Measurements from ENCODE around the gene MGAT3.
"Not testable (repeated sequence)": the region's sequence is repeated elsewhere in the genome, so short reads cannot be mapped to it uniquely, and the experiment has no call there.

The MGAT3 gene, protein sequence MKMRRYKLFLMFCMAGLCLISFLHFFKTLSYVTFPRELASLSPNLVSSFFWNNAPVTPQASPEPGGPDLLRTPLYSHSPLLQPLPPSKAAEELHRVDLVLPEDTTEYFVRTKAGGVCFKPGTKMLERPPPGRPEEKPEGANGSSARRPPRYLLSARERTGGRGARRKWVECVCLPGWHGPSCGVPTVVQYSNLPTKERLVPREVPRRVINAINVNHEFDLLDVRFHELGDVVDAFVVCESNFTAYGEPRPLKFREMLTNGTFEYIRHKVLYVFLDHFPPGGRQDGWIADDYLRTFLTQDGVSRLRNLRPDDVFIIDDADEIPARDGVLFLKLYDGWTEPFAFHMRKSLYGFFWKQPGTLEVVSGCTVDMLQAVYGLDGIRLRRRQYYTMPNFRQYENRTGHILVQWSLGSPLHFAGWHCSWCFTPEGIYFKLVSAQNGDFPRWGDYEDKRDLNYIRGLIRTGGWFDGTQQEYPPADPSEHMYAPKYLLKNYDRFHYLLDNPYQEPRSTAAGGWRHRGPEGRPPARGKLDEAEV

DNA sequence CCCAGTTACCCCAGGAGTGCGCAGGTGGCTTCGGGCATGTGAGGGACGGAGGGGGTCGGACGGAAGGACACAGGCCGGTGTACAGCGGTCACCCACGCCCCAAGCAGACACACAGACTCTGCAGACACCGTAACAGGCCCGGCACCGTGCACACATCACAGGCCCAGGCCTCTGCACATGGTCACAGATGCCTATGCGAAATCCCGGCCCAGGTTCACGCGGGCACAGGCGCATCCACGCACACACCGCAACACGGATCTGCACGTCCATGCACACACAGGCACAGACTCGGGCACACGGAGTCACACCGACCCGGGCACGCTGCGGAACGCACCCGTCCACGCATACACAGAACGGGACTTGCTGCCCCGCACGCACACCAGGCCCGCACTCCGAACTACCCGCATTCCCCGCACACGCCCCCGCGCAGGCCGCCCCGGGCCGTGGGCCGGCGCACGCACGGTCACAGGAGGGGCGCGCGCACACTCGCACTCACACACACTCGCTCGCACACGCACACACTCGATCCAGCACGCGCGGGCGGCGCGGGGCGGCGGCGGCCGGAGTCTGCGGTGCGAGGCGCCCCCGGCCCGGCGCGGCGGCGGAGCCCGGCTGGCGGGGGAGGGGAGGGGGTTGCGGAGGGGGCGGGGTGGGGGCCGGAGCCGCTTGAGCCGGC, at the start of gene MGAT3:
MGAT3 (plus strand) TSS at position 491 of the 676 bp plus-strand sequence. CDS start 30,336 bp downstream, outside the sequence.
- DNase-seq (ENCODE audit: low read depth) = no peak

DNA sequence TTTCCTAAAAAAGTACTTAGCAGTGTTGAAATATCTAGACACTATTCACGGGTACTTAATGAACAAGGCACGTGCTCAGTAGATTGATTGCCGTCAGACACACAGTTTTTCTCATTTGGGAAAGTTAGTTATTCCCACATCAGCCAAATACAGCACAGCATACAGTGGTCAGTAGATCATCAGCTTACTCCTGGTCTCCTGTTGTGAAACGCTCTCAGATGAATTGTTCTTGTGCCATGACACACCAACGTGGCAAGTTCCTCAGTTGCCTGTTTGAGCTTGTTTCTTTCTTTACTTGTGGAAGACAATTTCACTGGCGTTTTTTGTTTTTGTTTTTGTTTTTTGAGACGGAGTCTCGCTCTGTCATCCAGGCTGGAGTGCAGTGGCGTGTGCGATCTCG, 48.6 kb upstream of the MGAT3 start:
- DNase-seq (ENCODE audit: low read depth) = peak; percentile 60

DNA sequence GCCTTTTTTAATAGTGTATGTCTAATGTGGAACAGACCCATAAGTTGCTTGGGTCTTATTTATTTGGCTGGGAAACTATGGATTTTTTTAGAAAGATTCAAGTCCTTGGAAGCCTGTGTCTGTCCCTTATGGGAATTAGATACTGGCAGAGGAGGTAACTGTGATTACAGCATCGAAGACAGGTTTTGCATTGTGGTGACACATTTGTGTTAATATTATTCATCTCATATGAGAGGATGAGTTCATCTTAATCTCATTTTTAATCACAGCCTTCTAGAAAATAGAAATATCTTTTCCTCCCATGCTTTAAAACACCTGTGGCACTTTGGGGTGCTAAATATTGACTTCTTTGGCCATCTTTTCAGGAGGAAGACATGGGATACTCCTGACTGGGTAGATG, 48.0 kb upstream of the MGAT3 start:
- no peak for DNase-seq (ENCODE audit: low read depth)

DNA sequence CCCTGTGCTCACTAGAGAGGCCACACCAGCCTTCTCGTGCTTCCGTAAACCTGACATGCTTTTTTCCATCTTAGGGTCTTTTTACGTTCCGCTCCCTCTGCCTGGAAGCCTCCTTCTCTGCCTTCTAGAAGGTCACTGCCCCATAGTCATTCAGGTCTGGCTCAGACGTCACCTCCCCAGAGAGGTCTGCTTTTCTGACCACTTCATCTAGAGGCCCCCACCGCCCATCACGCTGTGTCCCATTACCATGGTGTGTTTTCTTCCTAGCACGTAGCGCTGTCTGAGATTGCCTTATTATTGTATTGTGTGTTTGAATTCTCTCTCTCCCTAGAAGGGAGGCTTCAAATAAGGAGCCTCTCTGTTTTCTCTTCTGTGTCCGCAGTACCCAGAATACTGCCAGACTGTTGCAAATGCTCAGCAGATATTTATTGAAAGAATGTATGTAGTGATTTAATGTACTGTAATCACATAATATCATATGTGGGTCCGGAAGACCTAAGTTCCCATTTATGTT, 47.2 kb upstream of the MGAT3 start:
- no peak for DNase-seq (ENCODE audit: low read depth)

DNA sequence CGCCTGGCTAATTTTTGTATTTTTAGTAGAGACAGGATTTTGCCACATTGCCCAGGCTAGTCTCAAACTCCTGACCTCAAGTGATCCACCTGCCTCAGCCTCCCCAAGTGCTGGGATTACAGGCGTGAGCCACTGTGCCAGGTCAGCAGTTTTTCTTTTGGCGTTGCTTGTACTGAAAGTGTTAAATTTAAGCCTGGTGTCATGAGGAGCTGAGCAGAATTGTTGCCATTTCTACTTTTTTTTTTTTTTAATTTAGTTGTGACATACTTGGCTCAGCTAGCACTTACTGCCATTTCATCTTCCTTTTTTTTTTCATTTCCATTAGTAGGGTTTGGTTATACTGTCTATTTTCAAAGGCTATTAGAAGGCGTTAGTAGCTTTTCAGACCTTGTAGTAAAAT, 46.5 kb upstream of the MGAT3 start:
- DNase-seq (ENCODE audit: low read depth) = no peak

DNA sequence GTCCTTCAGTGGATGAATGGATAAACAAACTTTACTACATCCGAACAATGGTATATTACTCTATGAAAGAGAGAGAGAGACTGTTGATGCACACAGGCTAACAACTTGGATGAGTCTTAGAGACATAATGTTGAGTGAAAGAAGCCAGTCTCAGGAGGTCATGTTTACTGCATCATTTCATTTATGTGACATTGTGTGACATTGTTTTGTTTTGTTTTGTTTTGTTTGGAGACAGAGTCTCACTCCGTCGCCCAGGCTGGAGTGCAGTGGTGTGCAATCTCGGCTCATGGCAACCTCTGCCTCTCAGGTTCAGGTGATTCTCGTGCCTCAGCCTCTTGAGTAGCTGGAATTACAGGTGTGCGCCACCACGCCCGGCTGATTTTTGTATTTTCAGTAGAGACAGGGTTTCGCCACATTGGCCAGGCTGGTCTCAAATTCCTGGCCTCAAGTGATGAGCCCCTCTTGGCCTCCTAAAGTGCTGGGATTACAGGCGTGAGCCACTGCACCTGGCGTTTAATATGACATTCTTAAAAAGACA, 44.9 kb upstream of the MGAT3 start:
- not testable (repeated sequence) for DNase-seq (ENCODE audit: low read depth)

DNA sequence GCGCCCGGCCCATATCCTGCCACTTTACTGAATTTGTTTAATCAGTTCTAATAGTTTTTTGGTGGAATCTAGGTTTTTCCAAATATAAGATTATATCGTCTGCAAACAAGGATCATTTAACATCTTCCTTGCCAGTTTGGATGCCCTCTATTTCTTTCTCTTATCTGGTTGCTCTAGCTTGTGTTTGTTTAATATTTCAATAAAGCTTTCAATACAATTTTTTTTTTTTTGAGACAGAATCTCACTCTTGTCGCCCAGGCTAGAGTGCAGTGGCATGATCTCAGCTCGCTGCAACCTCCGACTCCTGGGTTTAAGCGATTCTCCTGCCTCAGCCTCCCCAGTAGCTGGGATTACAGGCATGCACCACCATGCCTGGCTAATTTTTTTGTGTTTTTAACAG, 43.6 kb upstream of the MGAT3 start:
- DNase-seq (ENCODE audit: low read depth) = not testable (repeated sequence)

DNA sequence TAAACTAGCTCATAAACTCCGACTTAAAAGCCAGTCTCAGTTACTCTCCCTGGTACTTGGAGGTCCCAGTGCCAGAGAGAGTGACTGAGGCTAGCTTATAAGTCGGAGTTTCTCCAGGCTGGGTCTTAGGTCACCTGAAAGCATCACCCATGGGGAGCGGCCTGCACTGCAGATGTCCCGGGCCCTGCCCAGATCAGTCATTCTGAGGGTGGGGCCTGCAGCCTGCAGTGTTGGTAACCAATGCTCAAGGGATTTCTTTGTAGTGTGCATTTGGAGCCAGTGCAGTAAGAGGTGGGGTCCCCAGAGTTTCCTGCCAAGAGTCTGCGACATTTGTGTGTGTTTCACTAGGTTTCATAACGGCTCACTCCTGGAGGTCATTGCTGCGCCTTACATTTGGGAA, 42.4 kb upstream of the MGAT3 start:
- no peak for DNase-seq (ENCODE audit: low read depth)

DNA sequence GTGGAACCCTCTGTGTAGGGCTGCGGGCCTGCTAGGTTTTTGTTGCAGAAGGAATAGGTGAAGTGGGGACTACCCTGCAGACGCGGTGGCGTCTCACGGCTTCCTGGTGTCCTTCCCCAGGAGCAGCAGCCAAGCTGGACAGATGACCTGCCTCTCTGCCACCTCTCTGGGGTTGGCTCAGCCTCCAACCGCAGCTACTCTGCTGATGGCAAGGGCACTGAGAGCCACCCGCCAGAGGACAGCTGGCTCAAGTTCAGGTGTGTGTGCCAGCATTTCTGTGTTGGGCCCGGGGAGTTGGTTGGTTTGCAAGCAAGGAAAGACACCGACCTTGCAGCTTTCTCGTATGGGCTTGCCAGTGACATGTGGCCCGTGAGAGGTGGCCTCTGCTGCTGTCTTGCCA, 41.9 kb upstream of the MGAT3 start:
- DNase-seq (ENCODE audit: low read depth) = no peak

DNA sequence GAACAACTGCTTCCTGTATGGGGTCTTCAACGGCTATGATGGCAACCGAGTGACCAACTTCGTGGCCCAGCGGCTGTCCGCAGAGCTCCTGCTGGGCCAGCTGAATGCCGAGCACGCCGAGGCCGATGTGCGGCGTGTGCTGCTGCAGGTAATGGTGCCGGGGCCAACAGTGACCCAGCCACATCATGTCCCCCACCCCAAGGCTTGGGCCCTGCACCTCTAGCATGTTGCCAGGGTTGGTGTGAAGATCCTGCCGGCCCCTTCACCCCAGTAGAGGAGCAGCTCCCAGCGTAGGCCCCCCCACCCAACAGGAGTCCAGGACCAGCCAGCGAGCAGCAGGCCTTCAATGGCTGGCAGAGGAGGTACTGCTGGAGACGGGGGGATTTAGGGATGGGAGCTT, 41.3 kb upstream of the MGAT3 start:
- no peak for DNase-seq (ENCODE audit: low read depth)

DNA sequence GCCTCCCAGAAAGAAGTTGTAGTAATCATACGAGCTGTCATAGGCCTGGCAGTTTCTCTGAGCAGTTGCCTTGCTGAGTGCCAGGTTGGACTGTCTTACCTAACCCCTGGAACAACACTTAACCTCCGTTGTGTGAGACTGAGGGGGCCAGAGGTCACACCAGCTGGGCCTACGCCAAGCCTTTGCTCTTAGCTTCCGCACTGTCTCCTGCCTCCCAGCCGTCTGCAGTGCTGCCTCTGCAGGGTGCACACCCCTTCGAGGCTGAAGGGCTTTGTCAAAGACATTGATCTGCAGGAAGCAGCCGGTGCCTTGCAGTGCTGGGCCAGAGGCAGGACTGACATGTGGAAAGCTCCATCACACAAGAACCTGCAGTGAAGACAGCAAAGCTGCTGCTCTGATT, 40.5 kb upstream of the MGAT3 start:
- no peak for DNase-seq (ENCODE audit: low read depth)

DNA sequence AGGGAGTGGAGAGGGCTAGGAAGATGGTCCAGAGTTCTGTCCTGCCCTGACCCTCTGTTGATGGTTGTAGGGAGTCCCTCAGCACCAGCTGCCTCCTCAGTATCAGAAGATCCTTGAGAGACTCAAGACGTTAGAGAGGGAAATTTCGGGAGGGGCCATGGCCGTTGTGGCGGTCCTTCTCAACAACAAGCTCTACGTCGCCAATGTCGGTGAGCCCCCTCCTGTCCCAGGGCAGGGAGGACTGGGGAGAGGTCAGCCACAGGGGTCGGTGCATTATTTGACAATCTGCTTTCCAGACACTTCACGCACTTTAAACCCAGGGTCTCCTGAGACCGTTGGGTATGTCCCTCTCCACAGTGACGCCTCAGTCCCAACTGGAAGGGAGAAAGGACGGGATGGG, 39.2 kb upstream of the MGAT3 start:
- DNase-seq (ENCODE audit: low read depth) = no peak

DNA sequence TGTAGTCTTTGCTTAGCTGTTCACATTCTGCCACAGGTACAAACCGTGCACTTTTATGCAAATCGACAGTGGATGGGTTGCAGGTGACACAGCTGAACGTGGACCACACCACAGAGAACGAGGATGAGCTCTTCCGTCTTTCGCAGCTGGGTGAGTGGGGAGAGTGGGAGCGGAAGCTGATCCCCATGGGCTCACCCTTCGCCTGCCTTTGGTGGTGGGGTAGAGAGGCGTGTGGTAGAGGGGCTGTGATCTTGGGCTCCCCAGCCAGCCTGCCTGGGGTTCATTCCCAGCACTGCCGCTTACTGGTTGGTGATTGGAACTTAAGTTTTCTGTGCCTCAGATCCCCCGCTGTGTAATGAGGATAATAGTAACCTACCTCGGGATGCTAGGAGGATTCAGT, 38.1 kb upstream of the MGAT3 start:
- DNase-seq (ENCODE audit: low read depth) = no peak

DNA sequence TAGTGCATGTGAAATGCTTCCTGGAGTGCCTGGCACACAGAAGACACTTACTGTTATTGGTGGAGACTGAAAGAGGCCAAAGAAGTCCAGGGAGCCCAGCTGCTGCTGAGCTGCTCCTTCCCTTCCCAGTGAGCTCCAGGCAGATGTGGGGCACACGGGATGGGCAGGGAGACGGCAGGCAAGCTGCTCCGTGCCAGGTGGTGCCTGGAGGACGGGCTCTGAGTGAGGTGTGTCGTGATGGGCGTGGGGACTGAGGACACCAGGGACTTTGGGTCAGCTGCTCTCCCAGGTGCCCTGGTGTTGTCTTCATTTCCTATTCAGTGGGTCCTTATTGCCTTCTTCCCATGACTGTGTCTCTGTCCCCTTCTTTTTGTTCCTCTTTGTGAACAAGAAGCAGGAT, 37.7 kb upstream of the MGAT3 start:
- no peak for DNase-seq (ENCODE audit: low read depth)

DNA sequence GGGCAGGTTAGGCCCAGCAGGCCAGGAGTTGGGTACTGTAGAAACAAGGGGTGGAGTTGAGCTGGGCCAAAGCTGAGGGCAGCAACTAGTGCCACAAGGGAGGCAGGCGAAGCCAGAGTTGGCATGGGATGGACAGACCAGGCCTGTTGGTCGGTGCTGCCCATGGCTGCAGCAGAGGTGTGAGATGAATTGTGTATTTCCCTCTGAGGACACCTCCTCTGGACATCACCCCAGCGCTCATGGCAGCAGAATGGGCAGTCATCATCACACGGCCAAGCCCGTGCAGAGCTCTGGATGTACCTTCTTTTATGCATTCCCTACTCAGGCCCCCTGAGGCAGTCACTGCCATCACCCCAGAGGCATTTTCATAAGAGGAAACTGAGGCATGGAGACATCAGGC, 36.9 kb upstream of the MGAT3 start:
- no peak for DNase-seq (ENCODE audit: low read depth)

DNA sequence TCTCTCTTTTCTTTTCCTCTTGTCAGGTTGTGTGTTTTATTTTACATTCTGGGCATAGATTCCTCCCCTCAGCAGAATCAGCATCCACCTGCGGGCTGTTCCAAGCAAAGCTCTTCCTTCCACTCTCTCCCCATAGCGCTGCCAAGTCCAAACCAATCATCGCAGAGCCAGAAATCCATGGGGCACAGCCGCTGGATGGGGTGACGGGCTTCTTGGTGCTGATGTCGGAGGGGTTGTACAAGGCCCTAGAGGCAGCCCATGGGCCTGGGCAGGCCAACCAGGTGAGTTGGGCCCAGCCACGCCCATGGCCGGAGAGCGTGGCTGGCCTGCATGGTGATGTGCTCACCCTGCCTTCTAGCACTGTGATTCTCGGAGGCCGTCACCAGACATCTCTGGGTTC, 35.1 kb upstream of the MGAT3 start:
- DNase-seq (ENCODE audit: low read depth) = no peak

DNA sequence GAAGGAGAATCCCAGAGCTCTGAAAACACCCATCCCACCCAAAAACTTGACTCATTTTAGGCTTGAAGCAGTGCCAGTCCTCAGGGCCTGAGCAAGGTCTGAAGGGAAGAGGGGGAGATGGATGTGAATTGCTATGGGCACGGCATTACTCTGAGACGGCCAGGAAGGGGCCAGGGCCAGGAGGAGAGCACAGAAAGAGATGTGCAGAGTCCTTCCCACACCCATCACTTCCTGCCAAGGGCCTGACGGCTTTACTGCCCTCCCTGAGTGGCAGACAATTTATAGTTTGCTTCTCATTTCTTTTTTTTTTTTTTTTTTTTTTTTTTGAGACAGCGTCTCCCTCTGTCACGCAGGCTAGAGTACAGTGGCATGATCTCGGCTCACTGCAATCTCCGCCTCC, 34.7 kb upstream of the MGAT3 start:
- no peak for DNase-seq (ENCODE audit: low read depth)

DNA sequence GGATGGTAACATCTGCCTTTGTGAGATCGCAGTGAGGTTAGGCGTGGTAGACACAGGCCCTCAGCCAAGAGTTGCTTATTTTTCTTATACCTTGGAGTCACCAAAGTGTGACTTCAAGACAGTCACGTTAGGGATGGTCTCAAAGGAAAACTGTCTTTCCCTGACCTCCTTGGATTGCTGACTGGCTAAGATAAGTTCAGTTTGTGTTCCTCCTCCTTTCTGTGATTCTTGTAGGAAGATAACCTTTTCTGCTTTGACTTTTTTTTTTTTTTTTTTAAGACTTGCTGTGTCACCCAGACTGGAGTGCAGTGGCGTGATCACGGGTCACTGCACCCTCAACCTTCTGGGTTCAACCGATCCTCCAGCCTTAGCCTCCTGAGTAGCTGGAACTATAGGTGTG, 34.1 kb upstream of the MGAT3 start:
- DNase-seq (ENCODE audit: low read depth) = no peak

DNA sequence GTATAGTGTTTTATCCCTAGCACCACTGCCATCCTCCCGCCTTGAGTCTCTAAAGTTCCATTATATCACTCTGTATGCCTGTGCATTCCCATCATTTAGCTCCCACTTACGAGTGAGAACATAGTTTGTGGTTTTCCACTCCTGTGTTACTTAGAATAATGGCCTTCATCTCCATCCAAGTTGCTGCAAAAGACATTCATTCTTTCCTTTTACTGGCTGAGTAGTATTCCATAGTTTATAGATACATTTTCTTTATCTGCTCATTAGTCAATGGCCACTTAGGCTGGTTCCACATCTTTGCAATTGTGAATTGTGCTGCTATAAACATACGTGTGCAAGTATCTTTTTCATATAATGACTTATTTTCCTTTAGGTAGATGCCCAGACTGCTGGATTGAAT, 32.8 kb upstream of the MGAT3 start:
- no peak for DNase-seq (ENCODE audit: low read depth)

DNA sequence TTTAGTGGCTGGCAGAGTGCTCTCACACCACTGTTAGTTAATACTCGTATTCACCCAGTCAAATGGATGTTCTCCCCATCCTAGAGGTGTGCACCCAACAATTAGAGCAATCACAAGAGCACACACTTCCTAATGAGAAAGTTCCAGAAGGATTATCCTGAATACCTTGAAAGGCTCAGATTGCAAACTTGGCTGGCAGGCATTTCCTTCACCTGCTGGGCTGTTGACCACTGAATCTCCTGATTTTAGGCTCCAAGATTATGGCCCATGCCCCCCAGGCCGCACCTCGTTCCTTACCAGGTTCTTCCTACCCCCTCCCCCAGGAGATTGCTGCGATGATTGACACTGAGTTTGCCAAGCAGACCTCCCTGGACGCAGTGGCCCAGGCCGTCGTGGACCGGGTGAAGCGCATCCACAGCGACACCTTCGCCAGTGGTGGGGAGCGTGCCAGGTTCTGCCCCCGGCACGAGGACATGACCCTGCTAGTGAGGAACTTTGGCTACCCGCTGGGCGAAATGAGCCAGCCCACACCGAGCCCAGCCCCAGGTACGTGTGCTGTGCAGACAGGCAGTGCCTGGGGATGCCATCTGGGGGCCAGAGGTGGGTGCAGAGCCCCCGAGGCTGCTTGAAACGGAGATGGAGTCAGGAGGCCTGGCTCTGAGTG, 30.3 kb upstream of the MGAT3 start:
- DNase-seq (ENCODE audit: low read depth) = no peak

DNA sequence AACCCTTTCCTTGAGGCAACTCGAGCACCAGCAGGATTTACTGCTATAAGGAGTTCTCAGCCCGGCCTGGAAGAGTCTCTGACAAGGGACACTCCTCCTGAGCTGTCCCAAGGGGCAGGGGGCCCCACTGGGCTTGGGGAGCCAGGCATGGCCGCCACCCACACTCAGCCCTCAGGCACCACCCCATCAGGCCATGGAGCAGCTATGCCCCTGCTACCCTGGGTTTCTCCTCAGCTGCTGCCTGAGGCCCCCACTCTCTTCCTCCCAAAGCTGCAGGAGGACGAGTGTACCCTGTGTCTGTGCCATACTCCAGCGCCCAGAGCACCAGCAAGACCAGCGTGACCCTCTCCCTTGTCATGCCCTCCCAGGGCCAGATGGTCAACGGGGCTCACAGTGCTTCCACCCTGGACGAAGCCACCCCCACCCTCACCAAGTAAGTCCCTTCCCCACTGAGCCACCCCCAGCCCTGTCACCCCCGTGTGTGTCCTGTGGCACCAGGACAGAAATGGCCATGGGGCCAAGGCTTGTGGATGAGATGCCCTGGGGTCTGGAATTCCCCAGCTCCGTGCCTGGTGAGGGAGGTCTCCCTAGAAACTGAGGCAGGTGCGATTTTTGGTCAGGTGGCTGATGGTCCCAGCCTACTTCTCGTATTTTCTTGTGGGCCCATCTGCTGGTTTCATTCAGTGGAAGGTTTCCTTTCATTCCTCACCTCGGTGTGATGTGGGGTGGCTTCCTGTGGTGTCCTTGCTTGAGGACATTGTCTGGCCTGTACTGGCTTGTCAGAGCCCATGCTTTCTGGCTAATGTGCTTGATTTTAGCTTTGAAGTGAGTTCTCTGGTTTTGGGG, 28.8 kb upstream of the MGAT3 start:
- DNase-seq (ENCODE audit: low read depth) = no peak

Measured in amniotic epithelial cell (primary cell).